ENCODE measurements around the gene IFNAR1. TPM values are rescaled to one million over a fixed set of nuclear protein-coding genes. Genes with fewer than 3 reads are reported as not detected.

IFNAR1 gene
- polyA plus RNA-seq, 1 donor from 2014 or later, result 15.5 TPM

DNA sequence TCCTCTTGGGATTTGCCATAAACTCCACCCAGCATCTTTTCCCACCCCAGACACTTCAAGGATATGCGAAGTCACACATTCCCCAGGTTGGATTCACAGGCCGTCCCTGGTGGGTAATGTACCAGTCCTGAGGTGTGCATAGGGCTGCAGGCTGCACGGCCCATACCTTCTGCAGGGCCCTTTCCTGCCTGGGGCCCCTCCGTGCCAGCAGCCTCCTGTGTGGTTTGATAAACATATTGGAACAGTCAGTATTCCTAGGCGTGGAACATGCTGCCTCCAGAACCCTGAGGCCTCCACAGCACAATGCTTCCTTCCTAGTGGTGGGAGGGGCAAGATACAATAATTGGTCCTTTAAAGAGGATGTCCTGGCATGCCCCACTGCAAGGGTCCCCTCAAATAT, 32.0 kb upstream of the IFNAR1 start:
- Histone ChIP-seq H3K4me3 (ENCODE audit: low read length) (no peak overlapping the region), H3K27ac (ENCODE audit: low read length) (no peak overlapping the region), H3K27me3 (ENCODE audit: insufficient read depth, low read depth, low read length) (no peaks in the 10 kb centered on the region), H3K36me3 (ENCODE audit: insufficient read depth, low read length) (no peaks in the 10 kb centered on the region), H3F3A (ENCODE audit: insufficient read depth, low read length, poor library complexity, severe bottlenecking) (no peaks in the 10 kb centered on the region), H4K20me1 (ENCODE audit: insufficient read depth) (no peaks in the 10 kb centered on the region), H3K9me2 (ENCODE audit: insufficient read depth, low read length) (no peaks in the 10 kb centered on the region), H3K4me2 (ENCODE audit: low read length) (no peak overlapping the region), H3K9ac (ENCODE audit: low read length) (no peak overlapping the region), H3K9me3 (ENCODE audit: low read length) (no peaks in the 10 kb centered on the region), H3K79me2 (replicated peaks; ENCODE audit: insufficient read depth, low read length) (no peaks in the 10 kb centered on the region), H2AFZ (ENCODE audit: low read depth, low read length) (no peak overlapping the region)
- TF ChIP-seq TAF1 (IDR thresholded peaks at IDR 0.05; ENCODE audit: low read depth), result no peak
- no peak for TF ChIP-seq MXI1 (conservative IDR thresholded peaks at IDR 0.05; ENCODE audit: poor library complexity, severe bottlenecking)
- TF ChIP-seq EZH2 (IDR thresholded peaks at IDR 0.05; ENCODE audit: borderline replicate concordance, insufficient read depth, low read length, poor library complexity, severe bottlenecking), result no peak
- no peak for TF ChIP-seq EP300 (conservative IDR thresholded peaks at IDR 0.05; ENCODE audit: poor library complexity, severe bottlenecking)
- TF ChIP-seq, protein P1, sequence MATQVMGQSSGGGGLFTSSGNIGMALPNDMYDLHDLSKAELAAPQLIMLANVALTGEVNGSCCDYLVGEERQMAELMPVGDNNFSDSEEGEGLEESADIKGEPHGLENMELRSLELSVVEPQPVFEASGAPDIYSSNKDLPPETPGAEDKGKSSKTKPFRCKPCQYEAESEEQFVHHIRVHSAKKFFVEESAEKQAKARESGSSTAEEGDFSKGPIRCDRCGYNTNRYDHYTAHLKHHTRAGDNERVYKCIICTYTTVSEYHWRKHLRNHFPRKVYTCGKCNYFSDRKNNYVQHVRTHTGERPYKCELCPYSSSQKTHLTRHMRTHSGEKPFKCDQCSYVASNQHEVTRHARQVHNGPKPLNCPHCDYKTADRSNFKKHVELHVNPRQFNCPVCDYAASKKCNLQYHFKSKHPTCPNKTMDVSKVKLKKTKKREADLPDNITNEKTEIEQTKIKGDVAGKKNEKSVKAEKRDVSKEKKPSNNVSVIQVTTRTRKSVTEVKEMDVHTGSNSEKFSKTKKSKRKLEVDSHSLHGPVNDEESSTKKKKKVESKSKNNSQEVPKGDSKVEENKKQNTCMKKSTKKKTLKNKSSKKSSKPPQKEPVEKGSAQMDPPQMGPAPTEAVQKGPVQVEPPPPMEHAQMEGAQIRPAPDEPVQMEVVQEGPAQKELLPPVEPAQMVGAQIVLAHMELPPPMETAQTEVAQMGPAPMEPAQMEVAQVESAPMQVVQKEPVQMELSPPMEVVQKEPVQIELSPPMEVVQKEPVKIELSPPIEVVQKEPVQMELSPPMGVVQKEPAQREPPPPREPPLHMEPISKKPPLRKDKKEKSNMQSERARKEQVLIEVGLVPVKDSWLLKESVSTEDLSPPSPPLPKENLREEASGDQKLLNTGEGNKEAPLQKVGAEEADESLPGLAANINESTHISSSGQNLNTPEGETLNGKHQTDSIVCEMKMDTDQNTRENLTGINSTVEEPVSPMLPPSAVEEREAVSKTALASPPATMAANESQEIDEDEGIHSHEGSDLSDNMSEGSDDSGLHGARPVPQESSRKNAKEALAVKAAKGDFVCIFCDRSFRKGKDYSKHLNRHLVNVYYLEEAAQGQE (IDR thresholded peaks at IDR 0.05; ENCODE audit: borderline replicate concordance), result no peak
- no peak for TF ChIP-seq POLR2AphosphoS5 (IDR thresholded peaks at IDR 0.05)
- no peak for TF ChIP-seq RAD21 (conservative IDR thresholded peaks at IDR 0.05)
- TF ChIP-seq, protein P2, sequence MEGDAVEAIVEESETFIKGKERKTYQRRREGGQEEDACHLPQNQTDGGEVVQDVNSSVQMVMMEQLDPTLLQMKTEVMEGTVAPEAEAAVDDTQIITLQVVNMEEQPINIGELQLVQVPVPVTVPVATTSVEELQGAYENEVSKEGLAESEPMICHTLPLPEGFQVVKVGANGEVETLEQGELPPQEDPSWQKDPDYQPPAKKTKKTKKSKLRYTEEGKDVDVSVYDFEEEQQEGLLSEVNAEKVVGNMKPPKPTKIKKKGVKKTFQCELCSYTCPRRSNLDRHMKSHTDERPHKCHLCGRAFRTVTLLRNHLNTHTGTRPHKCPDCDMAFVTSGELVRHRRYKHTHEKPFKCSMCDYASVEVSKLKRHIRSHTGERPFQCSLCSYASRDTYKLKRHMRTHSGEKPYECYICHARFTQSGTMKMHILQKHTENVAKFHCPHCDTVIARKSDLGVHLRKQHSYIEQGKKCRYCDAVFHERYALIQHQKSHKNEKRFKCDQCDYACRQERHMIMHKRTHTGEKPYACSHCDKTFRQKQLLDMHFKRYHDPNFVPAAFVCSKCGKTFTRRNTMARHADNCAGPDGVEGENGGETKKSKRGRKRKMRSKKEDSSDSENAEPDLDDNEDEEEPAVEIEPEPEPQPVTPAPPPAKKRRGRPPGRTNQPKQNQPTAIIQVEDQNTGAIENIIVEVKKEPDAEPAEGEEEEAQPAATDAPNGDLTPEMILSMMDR (IDR thresholded peaks at IDR 0.05; ENCODE audit: poor library complexity, severe bottlenecking), result no peak
- TF ChIP-seq SMC3 (conservative IDR thresholded peaks at IDR 0.05; ENCODE audit: poor library complexity), result no peak

DNA sequence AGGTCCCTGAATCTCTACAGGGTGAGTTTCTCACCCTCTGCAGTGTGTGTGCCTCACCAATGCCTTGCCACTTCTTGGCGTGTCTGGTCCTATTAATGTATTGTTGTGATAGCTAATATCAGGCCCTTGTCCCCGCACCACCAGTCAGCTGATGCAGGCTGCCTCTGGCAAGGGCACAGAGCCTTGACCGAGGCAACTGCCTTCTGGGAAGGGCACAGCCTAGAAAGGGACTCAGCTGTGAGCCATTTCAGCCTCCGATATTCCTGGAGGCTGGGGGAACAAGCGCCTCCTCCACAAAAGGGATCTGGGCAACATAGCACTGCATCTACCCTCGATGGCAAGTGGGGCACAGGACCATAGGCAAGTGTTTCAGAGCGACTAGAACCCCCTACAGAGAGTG, 31.6 kb upstream of the IFNAR1 start:
- Histone ChIP-seq H3K79me2 (replicated peaks; ENCODE audit: insufficient read depth, low read length) (no peaks in the 10 kb centered on the region), H2AFZ (ENCODE audit: low read depth, low read length) (no peak overlapping the region), H3K27ac (ENCODE audit: low read length) (no peak overlapping the region)

More for the DNA sequence above, 31.6 kb upstream of the IFNAR1 start:
- H3K4me3 ChIP-seq (ENCODE audit: low read length), result no peak overlapping the region
- no peaks in the 10 kb centered on the region for H4K20me1 ChIP-seq (ENCODE audit: insufficient read depth)
- H3K4me2 ChIP-seq (ENCODE audit: low read length), result no peak overlapping the region
- no peak overlapping the region for H3K9ac ChIP-seq (ENCODE audit: low read length)
- no peaks in the 10 kb centered on the region for H3F3A ChIP-seq (ENCODE audit: insufficient read depth, low read length, poor library complexity, severe bottlenecking)
- no peaks in the 10 kb centered on the region for H3K9me3 ChIP-seq (ENCODE audit: low read length)
- TF ChIP-seq POLR2AphosphoS5 (IDR thresholded peaks at IDR 0.05) (no peak), SMC3 (conservative IDR thresholded peaks at IDR 0.05; ENCODE audit: poor library complexity) (no peak), EZH2 (IDR thresholded peaks at IDR 0.05; ENCODE audit: borderline replicate concordance, insufficient read depth, low read length, poor library complexity, severe bottlenecking) (no peak), MXI1 (conservative IDR thresholded peaks at IDR 0.05; ENCODE audit: poor library complexity, severe bottlenecking) (no peak), EP300 (conservative IDR thresholded peaks at IDR 0.05; ENCODE audit: poor library complexity, severe bottlenecking) (no peak), TAF1 (IDR thresholded peaks at IDR 0.05; ENCODE audit: low read depth) (no peak), RAD21 (conservative IDR thresholded peaks at IDR 0.05) (no peak)
- TF ChIP-seq, protein P1 (IDR thresholded peaks at IDR 0.05; ENCODE audit: borderline replicate concordance), result no peak
- TF ChIP-seq, protein P2 (IDR thresholded peaks at IDR 0.05; ENCODE audit: poor library complexity, severe bottlenecking), result no peak
- H3K9me2 ChIP-seq (ENCODE audit: insufficient read depth, low read length), result no peaks in the 10 kb centered on the region
- H3K27me3 ChIP-seq (ENCODE audit: insufficient read depth, low read depth, low read length), result no peaks in the 10 kb centered on the region
- no peaks in the 10 kb centered on the region for H3K36me3 ChIP-seq (ENCODE audit: insufficient read depth, low read length)
